Thyroid gland (tissue), 4 donors: ENCODE data around the gene ANKRD11.

Experiments used
- CTCF ChIP-seq, 6 experiments: fragments of 200-600 bp in 3 of 6; fragments of 450-650 bp in 3 of 6; sonication (generic) in 3 of 6; IDR thresholded peaks; one replicate each; pipeline ENCODE4 v1.5.1; 2016 to 2019; ENCODE audit warnings: antibody characterized with exemption in 6 of 6, mild to moderate bottlenecking in 2 of 6, inconsistent platforms in 1 of 6, moderate library complexity in 1 of 6
- POLR2A ChIP-seq, 2 donors: fragments of 450-650 bp; IDR thresholded peaks; one replicate each; pipeline ENCODE4 v1.6.1; 2017; ENCODE audit warnings: antibody characterized with exemption in 2 of 2, mild to moderate bottlenecking in 2 of 2, moderate library complexity in 1 of 2

DNA sequence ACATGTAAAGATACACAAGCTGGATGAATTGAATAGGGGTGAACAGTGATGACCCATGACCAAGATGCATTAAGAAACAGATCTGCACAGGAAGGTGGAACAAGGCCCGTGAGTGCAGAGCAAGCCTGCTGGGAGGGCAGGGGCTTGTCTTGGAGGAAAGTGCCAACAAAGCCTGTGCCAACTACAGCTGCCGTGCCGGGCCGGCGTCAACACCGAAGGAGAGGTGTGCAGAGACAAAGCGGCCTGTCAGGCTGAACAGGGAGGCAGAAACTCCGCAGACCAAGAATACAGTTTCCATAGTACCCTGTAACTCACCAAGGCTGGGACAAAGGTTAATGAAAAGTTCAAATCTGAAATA, 46.7 kb downstream of the ANKRD11 start:
- TF ChIP-seq CTCF (IDR thresholded peaks at IDR 0.05) = no peak
- no peak for TF ChIP-seq POLR2A (IDR thresholded peaks at IDR 0.05)
